Activated T-helper 2 cell treated with anti-CD3 and anti-CD28 coated beads, Interferon-gamma antibody, Interleukin-2, Interleukin-4, amounts not matched to agents 10 μg/mL and 5 μg/mL and 100 μg/mL, durations not matched to agents 14 hours and 24 hours and 36 hours (primary cell): Measurements from ENCODE around the gene ARHGAP45. TPM values are rescaled to one million over a fixed set of nuclear protein-coding genes. Genes with fewer than 3 reads are reported as not detected.

Experiments used
- DNase-seq: peaks from one replicate; pipeline ENCODE4 v3.0.0; 2021; ENCODE audit warnings: low spot score
- H3K27ac Mint-ChIP-seq: one replicate; pipeline ENCODE4 v1.8.0; 2021; ENCODE audit warnings: mixed read lengths
- H3K27me3 Mint-ChIP-seq: one replicate; pipeline ENCODE4 v1.8.0; 2021; ENCODE audit warnings: low read depth, mixed read lengths
- H3K36me3 Mint-ChIP-seq: one replicate; pipeline ENCODE4 v1.8.0; 2021; ENCODE audit warnings: low read depth, mixed read lengths
- H3K4me1 Mint-ChIP-seq: one replicate; pipeline ENCODE4 v1.8.0; 2021; ENCODE audit warnings: low read depth, mixed read lengths
- H3K4me3 Mint-ChIP-seq: one replicate; pipeline ENCODE4 v1.8.0; 2021; ENCODE audit warnings: low read depth, mild to moderate bottlenecking, moderate library complexity, mixed read lengths
- H3K9me3 Mint-ChIP-seq: one replicate; pipeline ENCODE4 v1.8.0; 2021; ENCODE audit warnings: mixed read lengths
- intact Hi-C: fragments of 100-400 bp; cut with micrococcal nuclease; formaldehyde crosslinking; loops from one replicate; pipeline ENCODE4 v1.15.1; 2023
- total RNA-seq: library from RNA; stranded (reverse); gene quantifications from 2 replicates; pipeline ENCODE4 v1.2.3, GENCODE V29; 2022

Gene ARHGAP45
- total RNA-seq, 1 donor from 2014 or later: 158 TPM

GRCh38 chr19:1041835-1042685 lies 24.9 kb upstream of the ARHGAP45 start:
- peaks cover 30% of the 10 kb centered on the region for H3K4me1 Mint-ChIP-seq
- no peaks in the 10 kb centered on the region for H3K9me3 Mint-ChIP-seq
- peaks cover 28% of the 10 kb centered on the region for H3K36me3 Mint-ChIP-seq
- H3K27me3 Mint-ChIP-seq: no peaks in the 10 kb centered on the region
- no peak for DNase-seq
- H3K27ac Mint-ChIP-seq: no peak overlapping the region
- intact Hi-C loops: loop anchor here (2.0 kb wide), 1 partner anchor 27 kb away; no protein-coding TSS in a partner anchor
- H3K4me3 Mint-ChIP-seq: no peak overlapping the region

DNA sequence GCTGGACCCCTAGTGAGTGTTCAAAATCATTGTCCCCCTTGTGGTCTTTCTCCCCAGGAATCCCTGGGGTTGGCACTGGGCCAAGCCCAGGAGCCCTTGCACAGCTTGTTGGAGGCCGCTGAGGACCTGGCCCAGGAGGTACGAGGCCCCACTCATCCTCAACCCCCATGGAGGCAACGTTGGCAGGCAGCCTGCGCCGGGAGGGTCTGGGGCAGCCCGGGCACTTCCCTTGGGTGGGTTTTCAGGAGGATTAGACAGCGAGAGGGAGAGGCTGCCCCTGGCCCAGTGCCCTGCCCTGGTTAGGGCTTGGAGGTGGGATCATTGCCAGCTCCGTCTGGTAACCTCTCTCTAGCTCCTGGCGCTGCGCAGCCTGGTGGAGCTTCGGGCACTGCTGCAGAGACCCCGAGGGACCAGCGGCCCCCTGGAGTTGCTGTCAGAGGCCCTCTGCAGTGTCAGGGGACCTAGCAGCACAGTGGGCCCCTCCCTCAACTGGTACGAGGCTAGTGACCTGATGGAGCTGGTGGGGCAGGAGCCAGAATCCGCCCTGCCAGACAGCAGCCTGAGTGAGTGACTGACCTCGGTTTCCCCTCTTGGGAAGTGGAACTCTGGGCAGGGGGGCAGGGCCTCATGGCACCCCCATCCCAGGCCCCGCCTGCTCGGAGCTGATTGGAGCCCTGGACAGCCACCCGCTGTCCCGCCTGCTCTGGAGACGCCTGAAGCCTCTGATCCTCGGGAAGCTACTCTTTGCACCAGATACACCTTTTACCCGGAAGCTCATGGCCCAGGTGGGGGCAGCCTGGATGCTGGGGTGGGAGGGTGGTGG lies 24.1 kb upstream of the ARHGAP45 start:
- H3K9me3 Mint-ChIP-seq: no peaks in the 10 kb centered on the region
- H3K27me3 Mint-ChIP-seq: no peaks in the 10 kb centered on the region
- H3K27ac Mint-ChIP-seq: no peak overlapping the region
- no peak overlapping the region for H3K4me3 Mint-ChIP-seq
- H3K36me3 Mint-ChIP-seq: peaks cover 20% of the 10 kb centered on the region
- peaks cover 25% of the 10 kb centered on the region for H3K4me1 Mint-ChIP-seq
- intact Hi-C loops: no loop called here
- DNase-seq: no peak

- Mint-ChIP-seq H3K27ac (no peak overlapping the region), H3K27me3 (no peaks in the 10 kb centered on the region), H3K4me1 (peaks cover 8% of the 10 kb centered on the region), H3K9me3 (no peaks in the 10 kb centered on the region), H3K4me3 (no peak overlapping the region), H3K36me3 (peaks cover 3% of the 10 kb centered on the region)
- peak; percentile 73 for DNase-seq
- intact Hi-C loops: no loop called here
Observed at GRCh38 chr19:1045247-1045603, 21.7 kb upstream of the ARHGAP45 start.

DNA sequence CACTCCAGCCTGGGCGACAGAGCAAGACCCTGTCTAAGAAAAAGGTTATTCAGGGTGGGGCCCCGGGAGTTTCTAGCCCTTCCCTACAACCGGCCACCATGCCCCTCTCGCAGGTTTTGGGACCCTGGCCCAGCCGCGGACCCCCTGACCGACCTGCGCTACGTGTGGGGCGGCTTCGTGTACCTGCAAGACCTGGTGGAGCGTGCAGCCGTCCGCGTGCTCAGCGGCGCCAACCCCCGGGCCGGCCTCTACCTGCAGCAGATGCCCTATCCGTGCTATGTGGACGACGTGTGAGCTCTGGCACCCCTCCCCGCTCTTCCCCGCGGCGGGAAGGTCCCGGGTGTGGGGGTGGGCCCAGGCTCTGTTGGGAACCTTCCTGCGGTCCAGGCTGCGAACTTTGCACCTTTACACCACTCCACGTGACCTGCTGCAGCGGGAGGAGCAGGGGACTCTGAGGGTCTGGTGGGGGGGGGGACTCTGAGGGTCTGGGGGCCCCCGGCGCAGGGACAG lies 20.8 kb upstream of the ARHGAP45 start:
- peaks cover 3% of the 10 kb centered on the region for H3K36me3 Mint-ChIP-seq
- H3K9me3 Mint-ChIP-seq: no peaks in the 10 kb centered on the region
- intact Hi-C loops: no loop called here
- no peak overlapping the region for H3K4me3 Mint-ChIP-seq
- H3K27ac Mint-ChIP-seq: no peak overlapping the region
- no peak for DNase-seq
- H3K27me3 Mint-ChIP-seq: no peaks in the 10 kb centered on the region
- peaks cover 3% of the 10 kb centered on the region for H3K4me1 Mint-ChIP-seq

DNA sequence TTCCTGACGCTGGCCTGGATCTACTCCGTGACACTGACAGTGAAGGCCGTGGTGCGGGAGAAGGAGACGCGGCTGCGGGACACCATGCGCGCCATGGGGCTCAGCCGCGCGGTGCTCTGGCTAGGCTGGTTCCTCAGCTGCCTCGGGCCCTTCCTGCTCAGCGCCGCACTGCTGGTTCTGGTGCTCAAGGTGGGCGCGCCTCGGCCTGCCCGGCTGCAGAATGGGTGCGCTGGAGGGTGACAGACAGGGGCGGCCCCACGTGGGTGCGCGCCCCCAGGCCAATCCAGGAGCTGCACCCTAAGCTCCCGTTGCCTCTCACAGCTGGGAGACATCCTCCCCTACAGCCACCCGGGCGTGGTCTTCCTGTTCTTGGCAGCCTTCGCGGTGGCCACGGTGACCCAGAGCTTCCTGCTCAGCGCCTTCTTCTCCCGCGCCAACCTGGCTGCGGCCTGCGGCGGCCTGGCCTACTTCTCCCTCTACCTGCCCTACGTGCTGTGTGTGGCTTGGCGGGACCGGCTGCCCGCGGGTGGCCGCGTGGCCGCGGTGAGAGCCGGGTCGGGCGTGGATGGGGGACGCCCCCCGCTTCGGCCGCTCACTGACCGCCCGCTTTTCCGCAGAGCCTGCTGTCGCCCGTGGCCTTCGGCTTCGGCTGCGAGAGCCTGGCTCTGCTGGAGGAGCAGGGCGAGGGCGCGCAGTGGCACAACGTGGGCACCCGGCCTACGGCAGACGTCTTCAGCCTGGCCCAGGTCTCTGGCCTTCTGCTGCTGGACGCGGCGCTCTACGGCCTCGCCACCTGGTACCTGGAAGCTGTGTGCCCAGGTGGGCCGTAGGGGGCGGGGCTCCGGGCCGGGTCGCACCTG lies 19.9 kb upstream of the ARHGAP45 start:
- no peak overlapping the region for H3K27ac Mint-ChIP-seq
- H3K27me3 Mint-ChIP-seq: no peaks in the 10 kb centered on the region
- no peaks in the 10 kb centered on the region for H3K4me1 Mint-ChIP-seq
- H3K4me3 Mint-ChIP-seq: no peak overlapping the region
- no peaks in the 10 kb centered on the region for H3K9me3 Mint-ChIP-seq
- intact Hi-C loops: no loop called here
- peaks cover 6% of the 10 kb centered on the region for H3K36me3 Mint-ChIP-seq
- no peak for DNase-seq

DNA sequence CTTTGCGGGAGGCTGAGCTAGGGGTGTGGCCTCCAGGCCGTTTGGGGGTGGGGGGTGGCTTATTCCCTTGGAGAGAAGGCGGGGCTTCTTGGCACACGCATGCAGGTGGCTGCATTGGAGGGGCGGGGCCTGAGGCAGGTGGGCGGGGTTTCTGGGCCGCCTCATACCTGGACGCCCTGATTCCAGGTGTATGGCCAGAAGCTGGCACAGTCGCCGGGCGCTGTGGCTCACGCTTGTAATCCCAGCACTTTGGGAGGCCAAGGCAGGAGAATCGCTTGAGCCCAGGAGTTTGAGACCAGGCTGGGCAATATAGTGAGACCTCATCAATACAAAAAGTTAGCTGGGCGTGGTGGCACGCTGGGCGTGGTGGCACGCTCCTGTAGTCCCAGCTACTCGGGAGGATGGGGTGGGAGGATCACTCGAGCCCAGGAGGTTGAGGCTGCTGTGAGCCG lies 19.2 kb upstream of the ARHGAP45 start:
- Mint-ChIP-seq H3K27ac (no peak overlapping the region), H3K4me3 (no peak overlapping the region), H3K9me3 (no peaks in the 10 kb centered on the region), H3K27me3 (no peaks in the 10 kb centered on the region), H3K4me1 (no peaks in the 10 kb centered on the region), H3K36me3 (peaks cover 6% of the 10 kb centered on the region)
- intact Hi-C loops: no loop called here
- DNase-seq: no peak

DNA sequence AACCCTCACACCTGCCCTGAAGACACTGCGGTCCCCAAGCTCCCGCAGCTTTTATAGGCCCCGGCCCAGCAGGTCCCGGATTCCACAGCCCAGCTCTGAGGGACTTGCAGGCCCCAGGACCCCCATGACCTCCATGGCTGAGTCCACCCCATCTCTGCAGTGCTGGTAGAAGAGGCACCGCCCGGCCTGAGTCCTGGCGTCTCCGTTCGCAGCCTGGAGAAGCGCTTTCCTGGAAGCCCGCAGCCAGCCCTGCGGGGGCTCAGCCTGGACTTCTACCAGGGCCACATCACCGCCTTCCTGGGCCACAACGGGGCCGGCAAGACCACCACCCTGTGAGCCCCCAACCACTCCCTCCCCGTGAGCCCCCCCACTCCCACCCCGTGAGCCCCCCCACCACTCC lies 17.9 kb upstream of the ARHGAP45 start:
- H3K27me3 Mint-ChIP-seq: no peaks in the 10 kb centered on the region
- H3K4me1 Mint-ChIP-seq: no peaks in the 10 kb centered on the region
- no peak overlapping the region for H3K27ac Mint-ChIP-seq
- H3K4me3 Mint-ChIP-seq: no peak overlapping the region
- DNase-seq: no peak
- no peaks in the 10 kb centered on the region for H3K9me3 Mint-ChIP-seq
- intact Hi-C loops: no loop called here
- peaks cover 6% of the 10 kb centered on the region for H3K36me3 Mint-ChIP-seq

DNA sequence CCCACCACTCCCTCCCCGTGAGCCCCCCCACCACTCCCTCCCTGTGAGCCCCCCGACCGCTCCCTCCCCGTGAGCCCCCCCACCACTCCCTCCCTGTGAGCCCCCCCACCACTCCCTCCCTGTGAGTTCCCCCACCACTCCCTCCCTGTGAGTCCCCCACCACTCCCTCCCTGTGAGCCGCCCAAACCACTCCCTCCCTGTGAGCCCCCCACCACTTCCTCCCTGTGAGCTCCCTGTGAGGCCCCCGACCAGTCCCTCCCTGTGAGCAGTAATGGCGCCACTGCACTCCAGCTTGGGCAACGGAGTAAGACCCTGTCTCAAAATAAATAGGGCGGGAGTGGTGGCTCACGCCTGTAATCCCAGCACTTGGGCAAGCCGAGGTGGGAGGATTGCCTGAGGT lies 17.2 kb upstream of the ARHGAP45 start:
- no peaks in the 10 kb centered on the region for H3K9me3 Mint-ChIP-seq
- no peak for DNase-seq
- H3K36me3 Mint-ChIP-seq: peaks cover 6% of the 10 kb centered on the region
- no peaks in the 10 kb centered on the region for H3K4me1 Mint-ChIP-seq
- intact Hi-C loops: no loop called here
- no peak overlapping the region for H3K27ac Mint-ChIP-seq
- H3K4me3 Mint-ChIP-seq: no peak overlapping the region
- no peaks in the 10 kb centered on the region for H3K27me3 Mint-ChIP-seq

DNA sequence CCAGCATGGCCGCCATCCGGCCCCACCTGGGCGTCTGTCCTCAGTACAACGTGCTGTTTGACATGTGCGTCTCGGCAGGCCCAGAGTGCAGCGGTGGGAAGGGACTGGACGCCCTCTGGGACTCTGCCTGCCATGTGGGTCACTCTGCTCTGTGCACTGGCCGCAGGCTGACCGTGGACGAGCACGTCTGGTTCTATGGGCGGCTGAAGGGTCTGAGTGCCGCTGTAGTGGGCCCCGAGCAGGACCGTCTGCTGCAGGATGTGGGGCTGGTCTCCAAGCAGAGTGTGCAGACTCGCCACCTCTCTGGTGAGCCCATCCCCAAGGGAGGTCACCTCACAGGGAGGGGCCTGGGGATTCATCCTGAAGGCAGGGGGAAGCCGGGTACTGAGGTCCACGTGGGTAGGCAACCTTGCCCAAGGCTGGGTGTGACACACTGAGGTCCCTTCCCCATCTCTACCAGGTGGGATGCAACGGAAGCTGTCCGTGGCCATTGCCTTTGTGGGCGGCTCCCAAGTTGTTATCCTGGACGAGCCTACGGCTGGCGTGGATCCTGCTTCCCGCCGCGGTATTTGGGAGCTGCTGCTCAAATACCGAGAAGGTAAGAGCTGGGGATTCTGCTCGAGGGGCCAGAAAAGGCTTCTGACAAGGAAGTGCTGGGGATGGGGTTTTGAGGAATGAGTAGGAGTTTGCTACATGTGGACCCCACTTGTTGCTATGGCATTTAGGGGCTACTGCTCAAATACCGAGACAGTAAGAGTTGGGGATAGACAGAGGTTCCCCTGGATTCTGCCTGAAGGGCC lies 15.8 kb upstream of the ARHGAP45 start:
- Mint-ChIP-seq H3K4me1 (no peaks in the 10 kb centered on the region), H3K4me3 (no peak overlapping the region), H3K36me3 (peaks cover 4% of the 10 kb centered on the region), H3K27ac (no peak overlapping the region), H3K9me3 (no peaks in the 10 kb centered on the region), H3K27me3 (no peaks in the 10 kb centered on the region)
- DNase-seq: no peak
- intact Hi-C loops: no loop called here

DNA sequence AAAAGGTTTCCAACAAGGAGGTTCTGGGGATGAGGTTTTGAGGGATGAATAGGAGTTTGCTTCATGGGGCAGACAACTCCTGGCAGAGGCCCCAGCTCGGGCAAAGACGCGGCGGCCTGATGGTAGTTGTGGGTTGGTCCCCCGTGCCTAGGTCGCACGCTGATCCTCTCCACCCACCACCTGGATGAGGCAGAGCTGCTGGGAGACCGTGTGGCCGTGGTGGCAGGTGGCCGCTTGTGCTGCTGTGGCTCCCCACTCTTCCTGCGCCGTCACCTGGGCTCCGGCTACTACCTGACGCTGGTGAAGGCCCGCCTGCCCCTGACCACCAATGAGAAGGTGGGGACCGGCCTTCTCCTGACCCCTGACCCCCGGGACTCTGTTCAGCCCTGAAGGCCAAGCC lies 15.2 kb upstream of the ARHGAP45 start:
- DNase-seq: no peak
- H3K4me1 Mint-ChIP-seq: no peaks in the 10 kb centered on the region
- no peaks in the 10 kb centered on the region for H3K9me3 Mint-ChIP-seq
- no peaks in the 10 kb centered on the region for H3K27me3 Mint-ChIP-seq
- no peak overlapping the region for H3K4me3 Mint-ChIP-seq
- no peak overlapping the region for H3K27ac Mint-ChIP-seq
- intact Hi-C loops: no loop called here
- peaks cover 10% of the 10 kb centered on the region for H3K36me3 Mint-ChIP-seq

GRCh38 chr19:1052349-1052975 lies 14.5 kb upstream of the ARHGAP45 start:
- Mint-ChIP-seq H3K4me1 (peaks cover 4% of the 10 kb centered on the region), H3K27me3 (no peaks in the 10 kb centered on the region), H3K36me3 (peaks cover 14% of the 10 kb centered on the region), H3K27ac (no peak overlapping the region), H3K9me3 (no peaks in the 10 kb centered on the region), H3K4me3 (no peak overlapping the region)
- no peak for DNase-seq
- intact Hi-C loops: no loop called here
